ENCODE measurements around the gene TCF21. TPM values are rescaled to one million over a fixed set of nuclear protein-coding genes. Genes with fewer than 3 reads are reported as not detected.
A peak's percentile ranks its signal among the peaks of the same experiment; 100 is the strongest.

Gene TCF21
- 1 to 10 TPM; 4.9 to 9.7 TPM for total RNA-seq

DNA sequence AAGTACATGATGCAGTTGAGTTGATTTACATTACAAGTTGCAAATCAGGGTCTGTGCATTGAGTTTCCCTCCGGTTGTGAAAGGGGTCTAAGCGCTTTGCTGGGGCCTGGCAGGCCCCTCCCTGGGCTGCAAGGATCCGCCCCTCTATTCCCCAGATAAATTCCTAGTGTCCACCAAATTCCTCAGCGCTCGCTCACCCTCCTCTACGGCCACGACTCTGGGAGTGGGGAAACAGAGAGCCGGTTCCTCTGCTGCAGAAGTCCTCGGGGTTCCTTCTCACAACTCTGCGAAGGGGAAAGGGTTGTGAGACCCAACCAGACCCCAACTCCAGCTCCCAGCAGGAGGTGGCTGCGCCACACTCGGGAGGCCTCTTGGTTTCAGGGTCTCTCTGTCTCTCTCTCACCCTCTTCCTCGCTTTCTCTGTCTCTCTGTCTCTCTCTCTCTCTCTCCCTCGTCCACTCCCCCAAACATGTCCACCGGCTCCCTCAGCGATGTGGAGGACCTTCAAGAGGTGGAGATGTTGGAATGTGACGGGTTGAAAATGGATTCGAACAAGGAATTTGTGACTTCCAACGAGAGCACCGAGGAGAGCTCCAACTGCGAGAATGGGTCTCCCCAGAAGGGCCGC, at the start of gene TCF21:
TCF21 (plus strand) TSS at position 185 of the 628 bp plus-strand sequence; CDS start at position 470, 285 bp downstream.
- WGBS: 23% methylated on average over 22 of the region's 22 CpGs
- no peaks in the 10 kb centered on the region for H3K36me3 ChIP-seq
- H3K27me3 ChIP-seq (replicated peaks; ENCODE audit: insufficient read depth): peaks cover 10% of the 10 kb centered on the region
- H3K4me1 ChIP-seq (replicated peaks): no peaks in the 10 kb centered on the region
- peak within 1 kb of the TSS; percentile 27 to 37 for H3K4me3 ChIP-seq
- H3K27ac ChIP-seq: peak within 1 kb of the TSS; percentile 76 to 83
- no peaks in the 10 kb centered on the region for H3K9me3 ChIP-seq
- DNase-seq (ENCODE audit: low spot score): no peak
- intact Hi-C loops (cut with DNase I): no loop called here
- TF ChIP-seq, protein P1, sequence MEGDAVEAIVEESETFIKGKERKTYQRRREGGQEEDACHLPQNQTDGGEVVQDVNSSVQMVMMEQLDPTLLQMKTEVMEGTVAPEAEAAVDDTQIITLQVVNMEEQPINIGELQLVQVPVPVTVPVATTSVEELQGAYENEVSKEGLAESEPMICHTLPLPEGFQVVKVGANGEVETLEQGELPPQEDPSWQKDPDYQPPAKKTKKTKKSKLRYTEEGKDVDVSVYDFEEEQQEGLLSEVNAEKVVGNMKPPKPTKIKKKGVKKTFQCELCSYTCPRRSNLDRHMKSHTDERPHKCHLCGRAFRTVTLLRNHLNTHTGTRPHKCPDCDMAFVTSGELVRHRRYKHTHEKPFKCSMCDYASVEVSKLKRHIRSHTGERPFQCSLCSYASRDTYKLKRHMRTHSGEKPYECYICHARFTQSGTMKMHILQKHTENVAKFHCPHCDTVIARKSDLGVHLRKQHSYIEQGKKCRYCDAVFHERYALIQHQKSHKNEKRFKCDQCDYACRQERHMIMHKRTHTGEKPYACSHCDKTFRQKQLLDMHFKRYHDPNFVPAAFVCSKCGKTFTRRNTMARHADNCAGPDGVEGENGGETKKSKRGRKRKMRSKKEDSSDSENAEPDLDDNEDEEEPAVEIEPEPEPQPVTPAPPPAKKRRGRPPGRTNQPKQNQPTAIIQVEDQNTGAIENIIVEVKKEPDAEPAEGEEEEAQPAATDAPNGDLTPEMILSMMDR (IDR thresholded peaks at IDR 0.05): no peak
- TF ChIP-seq POLR2A (IDR thresholded peaks at IDR 0.05): no peak
- peak; percentile 4 for TF ChIP-seq POLR2AphosphoS5 (IDR thresholded peaks at IDR 0.05)

DNA sequence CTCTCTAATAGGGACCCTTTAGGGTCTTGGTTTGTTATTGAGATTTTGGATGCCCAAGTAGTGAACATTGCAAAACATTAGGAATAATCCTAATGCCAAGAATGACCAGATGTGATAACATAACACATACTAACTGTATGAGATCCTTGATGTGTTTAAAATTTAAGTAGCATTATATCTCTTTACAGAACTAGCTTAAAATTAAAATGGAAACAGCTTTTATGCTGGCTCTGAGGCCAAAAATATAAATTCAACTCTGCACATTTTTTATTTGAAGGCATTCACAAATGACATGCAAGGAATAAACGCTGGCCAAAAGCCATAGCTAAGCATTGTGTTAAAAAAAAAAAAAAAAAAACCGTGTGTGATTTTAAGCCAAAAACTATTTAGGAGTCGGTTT, 47.7 kb upstream of the TCF21 start:
- no peaks in the 10 kb centered on the region for H3K36me3 ChIP-seq
- DNase-seq (ENCODE audit: low spot score): no peak
- TF ChIP-seq POLR2AphosphoS5 (IDR thresholded peaks at IDR 0.05): no peak
- TF ChIP-seq POLR2A (IDR thresholded peaks at IDR 0.05): no peak
- TF ChIP-seq, protein P1 (IDR thresholded peaks at IDR 0.05): no peak
- intact Hi-C loops (cut with DNase I): no loop called here
- no peaks in the 10 kb centered on the region for H3K27me3 ChIP-seq (replicated peaks; ENCODE audit: insufficient read depth)
- no peak overlapping the region for H3K27ac ChIP-seq
- no peaks in the 10 kb centered on the region for H3K4me1 ChIP-seq (replicated peaks)
- H3K9me3 ChIP-seq: no peaks in the 10 kb centered on the region
- WGBS: 44% methylated on average over 3 of the region's 3 CpGs
- H3K4me3 ChIP-seq: no peak overlapping the region

DNA sequence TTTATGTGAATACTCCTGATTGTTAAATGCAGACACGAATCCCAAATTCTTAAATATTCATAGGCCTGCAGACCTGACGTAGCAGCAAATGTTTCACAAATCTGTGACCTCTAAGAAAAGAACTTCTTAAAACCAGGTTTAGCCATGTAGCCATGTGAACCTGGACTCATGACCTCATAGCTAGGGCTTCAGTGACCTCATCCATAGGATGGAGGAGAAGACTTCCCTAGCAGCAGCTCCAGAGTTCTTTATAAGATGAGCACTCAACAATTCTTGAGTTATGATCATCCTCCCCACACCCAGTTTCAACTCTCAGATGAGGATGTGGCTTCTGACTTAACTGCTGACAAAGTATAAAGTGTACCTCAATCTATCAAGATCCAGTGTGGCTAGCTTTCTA, 45.8 kb upstream of the TCF21 start:
- no peak overlapping the region for H3K27ac ChIP-seq
- H3K36me3 ChIP-seq: no peaks in the 10 kb centered on the region
- no peak for DNase-seq (ENCODE audit: low spot score)
- H3K4me3 ChIP-seq: no peak overlapping the region
- no peak for TF ChIP-seq POLR2AphosphoS5 (IDR thresholded peaks at IDR 0.05)
- TF ChIP-seq POLR2A (IDR thresholded peaks at IDR 0.05): no peak
- TF ChIP-seq, protein P1 (IDR thresholded peaks at IDR 0.05): no peak
- no peaks in the 10 kb centered on the region for H3K27me3 ChIP-seq (replicated peaks; ENCODE audit: insufficient read depth)
- 76% methylated on average over 2 of the region's 2 CpGs for WGBS
- H3K4me1 ChIP-seq (replicated peaks): no peaks in the 10 kb centered on the region
- no peaks in the 10 kb centered on the region for H3K9me3 ChIP-seq
- intact Hi-C loops (cut with DNase I): no loop called here

DNA sequence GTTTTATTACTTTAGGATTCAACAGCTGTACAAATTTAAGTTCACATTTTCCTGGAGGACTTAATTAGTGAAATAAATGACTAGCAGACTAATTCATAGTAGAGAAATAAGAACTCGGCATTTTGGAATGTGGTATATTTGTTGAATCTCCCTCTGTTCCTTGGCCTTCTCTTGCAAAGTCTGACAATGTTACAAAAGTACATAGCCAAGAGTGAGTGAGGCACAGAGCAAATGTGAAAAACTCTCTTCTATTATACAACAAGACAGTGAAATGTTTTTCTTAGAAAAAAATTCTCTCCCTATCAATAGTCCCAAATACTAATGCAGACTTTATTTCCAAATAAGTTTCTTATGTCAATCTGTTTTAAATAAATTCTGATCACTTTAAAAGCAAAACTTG, 44.2 kb upstream of the TCF21 start:
- intact Hi-C loops (cut with DNase I): no loop called here
- DNase-seq (ENCODE audit: low spot score): no peak
- no peaks in the 10 kb centered on the region for H3K27me3 ChIP-seq (replicated peaks; ENCODE audit: insufficient read depth)
- no peaks in the 10 kb centered on the region for H3K4me1 ChIP-seq (replicated peaks)
- TF ChIP-seq POLR2AphosphoS5 (IDR thresholded peaks at IDR 0.05) (no peak), POLR2A (IDR thresholded peaks at IDR 0.05) (no peak)
- TF ChIP-seq, protein P1 (IDR thresholded peaks at IDR 0.05): no peak
- 44% methylated on average over 1 of the region's 1 CpG for WGBS
- H3K36me3 ChIP-seq: no peaks in the 10 kb centered on the region
- H3K9me3 ChIP-seq: no peaks in the 10 kb centered on the region
- no peak overlapping the region for H3K4me3 ChIP-seq
- H3K27ac ChIP-seq: no peak overlapping the region

DNA sequence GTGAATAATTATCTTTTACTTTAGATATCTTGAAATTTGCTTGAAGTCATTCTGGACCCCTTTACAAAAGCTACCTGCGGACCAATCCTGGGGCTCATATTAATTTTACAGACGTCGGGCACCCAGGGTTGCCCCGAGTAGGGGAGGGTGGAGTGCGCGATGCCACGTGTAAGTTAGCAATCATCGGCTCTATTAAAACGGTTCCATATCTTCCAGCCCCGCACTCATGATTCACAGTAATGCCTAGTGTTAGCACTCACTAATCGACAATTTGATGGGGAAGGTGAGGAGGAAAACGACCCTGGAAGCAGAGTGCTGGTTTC, 34.9 kb upstream of the TCF21 start:
- no peak for DNase-seq (ENCODE audit: low spot score)
- no peak overlapping the region for H3K4me3 ChIP-seq
- no peaks in the 10 kb centered on the region for H3K9me3 ChIP-seq
- H3K27ac ChIP-seq: no peak overlapping the region
- H3K36me3 ChIP-seq: no peaks in the 10 kb centered on the region
- peaks cover 20% of the 10 kb centered on the region for H3K27me3 ChIP-seq (replicated peaks; ENCODE audit: insufficient read depth)
- TF ChIP-seq POLR2A (IDR thresholded peaks at IDR 0.05) (no peak), POLR2AphosphoS5 (IDR thresholded peaks at IDR 0.05) (no peak)
- TF ChIP-seq, protein P1 (IDR thresholded peaks at IDR 0.05): no peak
- intact Hi-C loops (cut with DNase I): loop anchor here (10.0 kb wide), 1 partner anchor 241 kb away; no protein-coding TSS in a partner anchor
- H3K4me1 ChIP-seq (replicated peaks): no peaks in the 10 kb centered on the region
- WGBS: 45% methylated on average over 12 of the region's 12 CpGs
